HG02623 (cell line): Measurements from ENCODE around the gene KCNA10.
"Not testable (repeated sequence)": the region's sequence is repeated elsewhere in the genome, so short reads cannot be mapped to it uniquely, and the experiment has no call there.

Experiments used
- ATAC-seq: cut with Tn5 transposase; IDR thresholded peaks from one replicate; pipeline ENCODE4 v1.9.1; 2021; ENCODE audit warnings: moderate library complexity; ENCODE audit not compliant: unreplicated experiment

Gene KCNA10

GRCh38 chr1:110535985-110536384 lies 17.0 kb upstream of the KCNA10 start:
- ATAC-seq: no peak

DNA sequence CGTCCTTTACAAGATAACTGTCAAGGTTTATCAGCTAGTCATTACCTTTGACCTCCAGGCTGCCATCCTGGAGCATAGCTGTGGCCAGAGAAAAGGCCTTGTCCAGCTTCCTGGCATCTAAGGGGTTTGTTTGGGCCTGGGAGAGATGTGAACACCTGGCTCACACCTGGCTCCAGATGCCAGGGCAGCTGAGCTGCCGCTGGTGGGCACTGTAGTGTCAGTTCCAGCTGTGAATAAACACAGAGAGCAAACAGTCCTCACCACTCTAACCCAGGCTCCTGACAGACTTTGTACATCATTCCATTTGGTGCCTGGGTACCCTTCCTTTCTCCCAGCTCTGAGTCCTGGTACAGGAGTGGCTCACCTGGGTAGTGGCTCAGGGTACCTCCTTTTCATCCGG lies 14.3 kb upstream of the KCNA10 start:
- no peak for ATAC-seq

- no peak for ATAC-seq
These were observed 10.0 kb upstream of the KCNA10 start for GRCh38 chr1:110529011-110529410.

- ATAC-seq: no peak
These were observed 7.3 kb upstream of the KCNA10 start for GRCh38 chr1:110526201-110526780.

DNA sequence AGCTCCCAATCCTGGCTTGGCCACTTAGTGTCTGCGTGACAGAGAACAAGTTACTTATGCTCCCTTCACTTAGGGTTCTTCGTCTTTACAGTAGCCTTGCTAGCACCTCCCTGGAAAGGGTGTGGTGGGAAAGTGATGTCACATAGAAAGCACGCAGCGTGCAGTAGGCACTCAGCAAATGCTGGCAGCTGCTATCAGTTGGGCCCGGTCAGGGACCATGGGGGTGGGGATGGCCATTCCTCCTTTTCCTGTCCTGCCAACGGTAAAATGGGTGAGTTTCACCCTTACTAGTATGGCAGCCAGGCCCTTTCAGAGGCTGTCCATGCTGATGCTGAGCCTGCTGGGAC lies 6.2 kb upstream of the KCNA10 start:
- no peak for ATAC-seq

- no peak for ATAC-seq
These were observed 5.6 kb upstream of the KCNA10 start for GRCh38 chr1:110524311-110525248.

DNA sequence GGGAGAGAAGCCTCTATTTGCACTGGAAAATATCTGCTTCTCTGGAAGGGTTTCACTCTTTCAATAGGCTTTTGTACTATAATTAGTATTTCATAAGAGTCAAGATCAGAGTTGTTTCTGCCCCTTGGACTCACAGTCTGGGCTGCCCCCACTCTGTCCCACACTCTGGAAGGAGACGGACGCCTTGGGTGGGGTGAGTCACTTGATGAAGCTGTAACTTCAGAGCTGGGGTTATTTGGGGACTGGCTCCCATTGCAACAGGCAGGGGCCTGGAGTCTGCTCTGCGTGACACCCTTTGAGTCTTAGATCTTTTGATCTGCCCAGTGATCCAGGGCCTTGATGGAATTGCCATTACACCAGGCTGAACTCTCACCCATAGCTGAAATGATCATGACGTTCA lies 4.0 kb upstream of the KCNA10 start:
- ATAC-seq: no peak

DNA sequence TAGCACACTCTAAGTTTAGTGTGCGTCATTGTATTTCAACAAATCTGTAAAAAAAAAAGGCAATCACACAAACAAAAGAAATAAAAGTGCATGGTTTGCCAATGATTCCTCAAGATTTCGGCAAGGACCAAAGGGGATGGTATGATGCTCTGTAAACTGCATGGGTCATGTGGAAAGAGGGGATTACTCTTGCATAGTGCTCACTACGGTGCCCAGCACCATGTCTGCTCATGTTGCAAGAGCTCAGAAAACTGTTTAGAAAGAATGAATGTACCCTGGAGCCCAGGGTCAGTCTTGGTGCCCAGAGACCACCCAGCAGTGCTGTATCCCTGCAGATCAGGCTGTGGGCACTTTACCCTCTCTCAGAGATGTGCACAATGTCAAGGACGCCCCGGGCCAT lies 3.6 kb upstream of the KCNA10 start:
- no peak for ATAC-seq

DNA sequence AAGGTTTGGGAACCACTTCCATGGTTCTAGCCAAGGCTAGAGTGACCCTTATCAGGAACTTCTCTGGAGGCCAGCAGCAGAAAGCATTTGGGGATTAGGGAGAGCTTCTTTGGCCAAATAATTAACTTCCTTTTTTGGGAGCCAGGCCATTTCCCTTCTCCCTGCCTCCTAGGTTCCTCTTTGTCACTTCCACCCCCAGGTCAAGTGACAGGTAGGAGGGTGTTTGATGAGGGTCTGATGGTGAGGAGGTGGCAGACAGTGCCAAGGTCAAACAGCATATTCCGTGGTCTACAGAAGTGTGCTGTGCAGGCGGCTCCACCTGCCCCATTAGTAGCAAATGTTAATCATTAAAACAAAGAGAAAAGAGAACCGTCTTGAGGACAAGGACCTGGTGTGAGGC lies 1.9 kb upstream of the KCNA10 start:
- no peak for ATAC-seq

DNA sequence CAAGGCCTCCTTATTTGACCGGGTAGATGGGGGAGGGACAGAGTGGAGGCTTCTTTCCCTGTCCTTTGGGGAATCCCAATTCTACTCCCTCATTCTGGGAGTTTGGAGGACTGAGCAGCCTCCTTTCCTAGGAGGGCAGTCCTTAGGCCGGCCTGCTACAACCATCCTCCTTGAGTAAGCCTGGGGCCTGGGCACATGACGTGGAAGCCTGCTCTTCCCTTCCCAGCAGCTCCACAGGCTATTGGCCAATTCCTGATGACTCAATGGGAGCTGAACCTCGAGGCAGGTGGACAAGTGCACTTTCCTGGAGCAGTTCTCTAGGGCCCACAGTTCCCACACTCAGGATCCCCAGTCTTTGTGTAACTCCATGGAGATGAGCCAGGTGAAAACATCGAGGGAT lies 3.1 kb downstream of the KCNA10 start:
- no peak for ATAC-seq

DNA sequence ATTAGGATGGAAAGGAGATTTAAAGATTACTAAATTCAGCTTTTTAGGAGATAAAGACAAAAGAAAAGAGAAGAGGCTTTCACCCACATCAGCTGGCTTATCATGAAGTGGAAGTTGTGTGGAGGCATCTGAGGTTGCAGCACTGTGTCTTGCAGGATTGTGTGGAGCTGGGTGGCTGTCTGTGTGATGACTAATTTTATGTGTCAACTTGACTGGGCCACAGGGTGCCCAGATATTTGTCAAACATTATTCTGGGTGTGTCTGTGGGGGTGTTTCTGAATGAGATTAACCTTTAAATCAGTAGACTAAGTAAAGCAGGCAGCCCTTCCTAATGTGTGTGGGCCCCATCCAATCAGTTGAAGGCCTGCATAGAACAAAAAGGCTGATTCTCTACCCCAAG lies 3.9 kb downstream of the KCNA10 start:
- no peak for ATAC-seq

GRCh38 chr1:110513511-110513910 lies 5.5 kb downstream of the KCNA10 start:
- no peak for ATAC-seq

GRCh38 chr1:110511436-110511835 lies 7.5 kb downstream of the KCNA10 start:
- ATAC-seq: no peak

GRCh38 chr1:110510921-110511320 lies 8.1 kb downstream of the KCNA10 start:
- not testable (repeated sequence) for ATAC-seq

GRCh38 chr1:110509655-110510054 lies 9.3 kb downstream of the KCNA10 start:
- no peak for ATAC-seq

DNA sequence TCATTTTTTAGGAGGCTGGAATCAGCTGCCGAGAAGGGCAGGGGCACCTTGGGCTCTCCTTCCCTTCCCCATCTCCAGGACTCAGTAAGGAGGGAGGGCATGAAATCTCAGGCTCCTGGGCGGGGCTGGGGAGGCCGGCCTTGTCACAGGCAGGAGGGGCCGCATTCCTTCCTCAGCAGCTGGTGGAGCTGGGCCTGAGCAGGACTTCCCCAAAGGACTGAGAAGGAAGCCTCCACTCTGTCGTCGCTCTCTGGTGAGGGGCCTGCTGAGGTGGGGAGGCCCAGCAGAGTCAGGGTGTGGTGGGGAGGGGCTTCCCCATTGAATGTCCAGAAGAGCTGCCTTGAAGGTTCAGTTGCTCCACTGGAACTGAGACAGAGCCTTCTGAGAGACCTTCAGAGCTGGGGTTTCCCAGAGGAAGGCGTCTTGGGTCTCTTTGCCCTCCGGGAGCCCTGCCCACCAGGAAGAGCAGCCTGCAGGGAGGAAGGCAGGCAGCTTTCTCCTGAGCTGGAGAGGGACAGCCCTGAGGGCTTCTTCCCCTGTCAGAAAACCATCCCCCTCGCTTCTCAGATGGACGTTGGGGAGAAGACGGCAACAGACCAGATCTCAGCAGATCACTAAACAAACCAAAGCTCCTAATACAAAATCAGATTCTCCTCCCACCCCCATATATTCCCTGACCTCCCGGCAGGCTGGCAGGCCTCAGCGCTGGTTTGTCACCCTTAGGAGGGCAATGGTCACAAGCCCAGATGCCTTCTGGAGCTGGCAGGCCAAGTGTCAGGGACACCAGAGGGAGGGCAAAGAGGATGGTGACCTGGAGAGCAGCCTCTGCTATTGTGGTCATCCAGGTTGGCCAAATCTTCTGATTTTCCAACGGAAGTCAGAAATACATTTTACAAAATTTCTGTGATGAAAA lies 10.7 kb downstream of the KCNA10 start:
- no peak for ATAC-seq

DNA sequence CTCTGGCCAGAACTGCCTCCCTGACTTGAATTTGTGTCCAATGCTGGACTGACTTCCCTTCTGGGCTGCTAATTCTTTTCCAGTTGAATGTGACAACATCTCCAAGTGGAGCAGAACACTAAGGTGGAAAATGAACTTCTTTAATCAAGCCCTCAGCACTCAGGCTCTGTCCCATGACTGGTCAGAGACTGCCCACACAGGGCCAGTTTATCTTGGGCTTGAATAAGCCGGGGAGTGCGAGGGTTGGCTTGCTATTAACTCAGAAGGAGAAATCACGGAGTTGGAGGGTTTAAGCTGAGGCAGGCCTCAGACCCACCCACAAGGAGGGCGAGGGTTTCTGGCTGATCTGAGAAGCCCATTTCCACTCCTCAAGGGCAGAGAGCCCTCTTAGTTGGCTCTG lies 12.4 kb downstream of the KCNA10 start:
- no peak for ATAC-seq

GRCh38 chr1:110505596-110505995 lies 13.4 kb downstream of the KCNA10 start:
- ATAC-seq: no peak

GRCh38 chr1:110504226-110504625 lies 14.7 kb downstream of the KCNA10 start:
- ATAC-seq: no peak

GRCh38 chr1:110503471-110503870 lies 15.5 kb downstream of the KCNA10 start:
- no peak for ATAC-seq

DNA sequence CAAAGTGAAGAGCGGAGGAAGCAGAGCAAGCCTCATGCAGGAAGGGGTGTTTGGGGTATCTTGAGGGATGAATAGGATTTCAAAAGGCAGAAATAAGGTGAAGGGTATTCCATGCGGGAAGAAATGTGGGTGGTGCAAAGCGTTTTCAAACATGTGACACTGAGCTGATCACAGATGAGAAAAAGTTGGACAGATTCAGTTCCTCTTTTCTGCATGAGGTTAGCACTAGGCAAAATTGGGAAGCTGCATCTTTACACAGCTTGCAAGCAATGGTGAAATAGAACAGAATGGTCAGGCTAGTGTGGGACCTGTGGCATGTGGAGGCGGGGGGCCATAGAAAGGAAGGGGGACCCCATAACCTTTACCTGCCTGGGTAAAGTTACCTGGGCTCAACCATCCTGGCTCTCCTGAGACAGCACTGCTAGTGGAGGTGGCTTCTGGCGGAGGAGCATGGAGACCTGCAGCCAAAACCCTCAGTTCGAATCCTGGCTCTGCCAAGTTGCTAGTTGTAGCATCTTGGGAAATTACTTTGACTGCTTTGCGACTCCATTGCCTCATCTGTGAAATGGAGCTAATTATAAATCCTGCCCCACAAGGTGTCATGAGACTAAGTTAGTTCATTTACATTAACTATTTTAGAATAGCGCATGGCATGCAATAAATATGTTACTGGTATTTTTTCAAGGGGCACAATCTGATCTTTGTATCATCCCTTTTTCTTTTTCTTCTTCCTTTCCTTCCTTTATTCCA lies 16.4 kb downstream of the KCNA10 start:
- ATAC-seq: no peak
